Duodenal mucosa (tissue), 2 donors: Measurements from ENCODE around the gene SCYL1.

Experiments used
- H3K27ac ChIP-seq: one replicate; pipeline ENCODE4 v1.7.0; 2013; ENCODE audit warnings: low read depth, low read length
- H3K27me3 ChIP-seq, 2 donors: one replicate each; pipeline ENCODE4 v1.7.0; 2013; ENCODE audit warnings: low read length in 2 of 2, control low read depth in 1 of 2; ENCODE audit not compliant: insufficient read depth in 2 of 2, control insufficient read depth in 1 of 2
- H3K36me3 ChIP-seq, 2 donors: one replicate each; pipeline ENCODE4 v1.7.0; 2013; ENCODE audit warnings: low read length in 2 of 2, control low read depth in 1 of 2; ENCODE audit not compliant: insufficient read depth in 2 of 2, control insufficient read depth in 1 of 2
- H3K4me1 ChIP-seq, 2 donors: one replicate each; pipeline ENCODE4 v1.7.0; 2013; ENCODE audit warnings: low read length in 2 of 2, control low read depth in 1 of 2; ENCODE audit not compliant: insufficient read depth in 2 of 2, control insufficient read depth in 1 of 2
- H3K4me3 ChIP-seq, 2 donors: one replicate each; pipeline ENCODE4 v1.7.0; 2013; ENCODE audit warnings: low read length in 2 of 2, low read depth in 1 of 2
- H3K9ac ChIP-seq, 2 donors: one replicate each; pipeline ENCODE4 v1.7.0; 2013; ENCODE audit warnings: low read length in 2 of 2, low read depth in 1 of 2
- H3K9me3 ChIP-seq, 2 donors: one replicate each; pipeline ENCODE4 v1.7.0; 2013; ENCODE audit warnings: low read length in 2 of 2, control low read depth in 1 of 2; ENCODE audit not compliant: control insufficient read depth in 1 of 2

SCYL1 gene

DNA sequence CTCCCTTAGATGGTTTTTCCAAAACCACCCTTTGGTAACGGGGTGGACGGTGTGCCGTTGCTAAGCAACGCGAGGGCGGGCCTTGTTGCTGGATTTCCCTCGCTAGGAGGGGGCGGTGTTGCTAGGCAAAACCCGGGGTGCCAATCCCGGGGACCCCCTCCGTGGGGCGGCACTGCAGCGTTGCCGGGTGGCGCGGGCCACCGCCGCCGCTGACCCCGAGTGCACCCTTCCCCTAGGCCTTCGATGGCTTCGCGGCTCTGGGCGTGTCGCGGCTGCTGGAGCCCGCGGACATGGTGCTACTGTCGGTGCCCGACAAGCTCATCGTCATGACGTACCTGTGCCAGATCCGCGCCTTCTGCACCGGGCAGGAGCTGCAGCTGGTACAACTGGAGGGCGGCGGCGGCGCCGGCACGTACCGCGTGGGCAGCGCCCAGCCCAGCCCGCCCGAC, 59.9 kb downstream of the SCYL1 start:
- Histone ChIP-seq H3K9me3 (no peaks in the 10 kb centered on the region), H3K27me3 (peaks cover 0 to 4% of the 10 kb centered on the region in 2 donors), H3K9ac (no peak overlapping the region), H3K27ac (no peak overlapping the region), H3K4me3 (no peak overlapping the region), H3K4me1 (peaks cover 14 to 24% of the 10 kb centered on the region in 2 donors), H3K36me3 (peaks cover 10 to 36% of the 10 kb centered on the region in 2 donors)

DNA sequence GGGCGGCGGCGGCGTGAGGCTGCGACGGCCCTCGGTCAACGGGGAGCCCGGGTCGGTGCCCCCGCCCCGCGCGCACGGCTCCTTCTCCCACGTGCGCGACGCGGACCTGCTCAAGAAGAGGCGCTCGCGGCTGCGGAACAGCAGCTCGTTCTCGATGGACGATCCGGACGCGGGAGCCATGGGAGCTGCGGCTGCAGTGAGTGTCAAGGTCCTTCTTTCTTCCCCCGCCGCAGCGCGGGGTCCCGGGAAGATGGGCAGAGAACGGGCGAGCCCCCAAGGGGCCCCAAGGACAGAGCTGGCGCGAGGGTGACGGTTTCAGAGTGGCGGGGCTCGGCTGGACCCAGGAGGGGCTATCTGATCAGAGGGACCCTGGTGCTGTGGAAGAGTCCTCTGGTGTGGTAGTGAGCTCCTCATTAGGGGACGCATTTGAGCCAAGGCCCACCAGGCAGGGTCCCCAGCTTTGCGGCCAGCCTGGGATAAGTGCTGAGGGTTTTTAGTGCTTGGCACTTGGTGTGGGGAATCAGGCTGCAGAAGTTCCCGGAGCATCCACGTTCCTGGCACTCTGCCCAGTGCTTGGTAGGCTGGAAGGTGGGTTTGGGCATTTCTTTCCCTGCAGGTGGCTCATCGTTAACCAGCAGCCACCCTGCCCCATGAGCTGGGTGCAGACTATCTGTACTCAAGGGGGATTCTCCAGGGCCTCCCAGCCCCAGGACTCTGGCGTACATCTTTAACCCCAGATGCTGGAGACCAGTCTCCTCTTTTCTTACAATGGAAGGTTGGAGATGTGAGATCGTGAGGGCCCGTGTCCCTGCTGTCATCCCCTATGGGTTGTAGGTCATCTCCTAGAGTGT, 60.7 kb downstream of the SCYL1 start:
- Histone ChIP-seq H3K4me1 (peaks cover 14 to 29% of the 10 kb centered on the region in 2 donors), H3K9me3 (no peaks in the 10 kb centered on the region), H3K27me3 (peaks cover 0 to 4% of the 10 kb centered on the region in 2 donors), H3K4me3 (no peak overlapping the region), H3K27ac (no peak overlapping the region), H3K36me3 (peaks cover 15 to 34% of the 10 kb centered on the region in 2 donors), H3K9ac (no peak overlapping the region)

DNA sequence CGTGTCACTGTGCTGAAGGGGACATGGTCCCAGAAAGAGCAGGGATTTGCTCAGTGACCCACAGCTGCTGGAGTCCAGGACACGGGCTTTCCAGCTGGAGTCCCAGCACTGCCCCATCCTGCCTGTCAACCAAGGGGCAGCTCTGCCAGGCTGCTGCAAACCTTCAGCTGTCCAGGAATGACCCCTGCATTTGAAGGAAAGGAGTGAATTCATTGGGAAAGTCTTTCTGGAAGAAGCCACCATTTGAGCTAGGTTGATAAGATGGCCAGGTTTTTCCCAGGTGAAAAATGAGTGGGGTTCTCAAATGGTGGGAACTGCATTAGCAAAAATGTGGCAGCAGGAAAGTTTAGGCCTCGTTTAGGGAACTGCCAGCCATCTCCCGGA, 61.4 kb downstream of the SCYL1 start:
- no peak overlapping the region for H3K4me3 ChIP-seq
- no peak overlapping the region for H3K9ac ChIP-seq
- no peak overlapping the region for H3K27ac ChIP-seq
- peaks cover 0 to 4% of the 10 kb centered on the region in 2 donors for H3K27me3 ChIP-seq
- H3K4me1 ChIP-seq = peaks cover 14 to 29% of the 10 kb centered on the region in 2 donors
- peaks cover 15 to 29% of the 10 kb centered on the region in 2 donors for H3K36me3 ChIP-seq
- no peaks in the 10 kb centered on the region for H3K9me3 ChIP-seq

DNA sequence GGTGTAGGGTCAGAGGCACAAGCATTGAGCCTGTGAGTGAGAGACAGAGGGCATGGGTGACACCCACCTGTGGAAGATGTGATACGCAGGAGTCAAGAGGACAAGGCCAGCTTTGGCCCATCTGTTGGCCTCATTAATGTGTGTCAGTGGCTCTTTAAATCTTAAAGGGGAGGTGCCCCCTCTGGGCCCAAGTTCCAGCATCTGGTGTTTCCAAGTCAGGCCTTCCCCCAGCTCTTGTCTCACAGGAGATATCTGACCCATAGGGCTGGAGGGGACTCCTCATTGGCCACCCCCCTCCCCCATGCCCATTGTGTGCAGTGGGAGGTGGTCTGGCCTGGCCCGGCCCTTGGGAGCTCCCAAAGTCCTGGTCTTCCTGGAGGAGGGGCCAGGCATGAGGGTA, 61.8 kb downstream of the SCYL1 start:
- Histone ChIP-seq H3K9ac (no peak overlapping the region), H3K27ac (no peak overlapping the region), H3K36me3 (peaks cover 16 to 26% of the 10 kb centered on the region in 2 donors), H3K4me1 (peaks cover 14 to 29% of the 10 kb centered on the region in 2 donors), H3K27me3 (peaks cover 0 to 4% of the 10 kb centered on the region in 2 donors), H3K4me3 (no peak overlapping the region), H3K9me3 (no peaks in the 10 kb centered on the region)
